Common myeloid progenitor, CD34-positive (primary cell): Measurements from ENCODE around the gene TBXA2R.

ENCODE experiments used
- CTCF ChIA-PET: fragments of 350-600 bp; sonication (Branson Sonifier 250); formaldehyde crosslinking; loops from one replicate; lab custom pipeline; 2021; ENCODE audit warnings: antibody characterized with exemption; lab: Charles Lee
- POLR2A ChIA-PET: fragments of 350-600 bp; sonication (Branson Sonifier 250); formaldehyde crosslinking; loops from one replicate; lab custom pipeline; 2021; ENCODE audit warnings: antibody characterized with exemption; lab: Charles Lee
- DNase-seq, 3 donors: peaks; one replicate each; pipeline versions ENCODE4 v3.0.0 to v3.0.0-alpha.2; 2013
- H3K27ac ChIP-seq, 2 experiments: 1 replicate in 1 of 2; 2 replicates in 1 of 2; pipeline ENCODE4 v1.7.0; 2013; ENCODE audit warnings: inconsistent platforms in 2 of 2, low read length in 2 of 2, mild to moderate bottlenecking in 2 of 2, low read depth in 1 of 2, moderate library complexity in 1 of 2; ENCODE audit not compliant: severe bottlenecking in 2 of 2, insufficient read depth in 1 of 2, poor library complexity in 1 of 2
- H3K27me3 ChIP-seq, 5 experiments: replicated peaks in 2 of 5; 1 replicate in 3 of 5; 2 replicates in 2 of 5; pipeline versions ENCODE4 v1.6.1 to v1.7.0; 2013; ENCODE audit warnings: low read length in 4 of 5, mild to moderate bottlenecking in 2 of 5, moderate library complexity in 2 of 5, inconsistent platforms in 1 of 5; ENCODE audit not compliant: insufficient read depth in 5 of 5, control insufficient read depth in 4 of 5
- H3K36me3 ChIP-seq, 4 experiments: 1 replicate in 2 of 4; 2 replicates in 2 of 4; pipeline versions ENCODE4 v1.6.1 to v1.7.0; 2013; ENCODE audit warnings: low read length in 3 of 4, control low read depth in 1 of 4, mild to moderate bottlenecking in 1 of 4; ENCODE audit not compliant: control insufficient read depth in 4 of 4, insufficient read depth in 4 of 4
- H3K4me1 ChIP-seq, 4 experiments: 1 replicate in 3 of 4; 2 replicates in 1 of 4; pipeline versions ENCODE4 v1.6.1 to v1.7.1; 2013; ENCODE audit warnings: low read length in 3 of 4, mild to moderate bottlenecking in 3 of 4, control low read depth in 1 of 4, inconsistent platforms in 1 of 4, moderate library complexity in 1 of 4; ENCODE audit not compliant: control insufficient read depth in 4 of 4, insufficient read depth in 4 of 4; ENCODE audit errors: control extremely low read depth in 1 of 4
- H3K4me3 ChIP-seq, 7 experiments: 1 replicate in 4 of 7; 2 replicates in 3 of 7; pipeline versions ENCODE4 v1.5.1 to v1.7.0; 2013; ENCODE audit warnings: mild to moderate bottlenecking in 7 of 7, low read length in 6 of 7, moderate library complexity in 6 of 7, inconsistent platforms in 2 of 7, low read depth in 2 of 7, control low read depth in 1 of 7; ENCODE audit not compliant: insufficient read depth in 4 of 7, control insufficient read depth in 1 of 7; ENCODE audit errors: extremely low read depth in 1 of 7
- H3K9me3 ChIP-seq, 5 experiments: 1 replicate in 4 of 5; 2 replicates in 1 of 5; pipeline versions ENCODE4 v1.6.1 to v1.7.1; 2013; ENCODE audit warnings: low read length in 4 of 5, mild to moderate bottlenecking in 2 of 5, inconsistent platforms in 1 of 5, low read depth in 1 of 5, moderate library complexity in 1 of 5; ENCODE audit not compliant: control insufficient read depth in 4 of 5, insufficient read depth in 2 of 5; ENCODE audit errors: control extremely low read depth in 1 of 5
- WGBS: methylation state at CpG from one replicate; pipeline ENCODE4 v1.1.5; 2013; ENCODE audit not compliant: insufficient coverage; 5-methylcytosine and 5-hydroxymethylcytosine counted together

TBXA2R gene

DNA sequence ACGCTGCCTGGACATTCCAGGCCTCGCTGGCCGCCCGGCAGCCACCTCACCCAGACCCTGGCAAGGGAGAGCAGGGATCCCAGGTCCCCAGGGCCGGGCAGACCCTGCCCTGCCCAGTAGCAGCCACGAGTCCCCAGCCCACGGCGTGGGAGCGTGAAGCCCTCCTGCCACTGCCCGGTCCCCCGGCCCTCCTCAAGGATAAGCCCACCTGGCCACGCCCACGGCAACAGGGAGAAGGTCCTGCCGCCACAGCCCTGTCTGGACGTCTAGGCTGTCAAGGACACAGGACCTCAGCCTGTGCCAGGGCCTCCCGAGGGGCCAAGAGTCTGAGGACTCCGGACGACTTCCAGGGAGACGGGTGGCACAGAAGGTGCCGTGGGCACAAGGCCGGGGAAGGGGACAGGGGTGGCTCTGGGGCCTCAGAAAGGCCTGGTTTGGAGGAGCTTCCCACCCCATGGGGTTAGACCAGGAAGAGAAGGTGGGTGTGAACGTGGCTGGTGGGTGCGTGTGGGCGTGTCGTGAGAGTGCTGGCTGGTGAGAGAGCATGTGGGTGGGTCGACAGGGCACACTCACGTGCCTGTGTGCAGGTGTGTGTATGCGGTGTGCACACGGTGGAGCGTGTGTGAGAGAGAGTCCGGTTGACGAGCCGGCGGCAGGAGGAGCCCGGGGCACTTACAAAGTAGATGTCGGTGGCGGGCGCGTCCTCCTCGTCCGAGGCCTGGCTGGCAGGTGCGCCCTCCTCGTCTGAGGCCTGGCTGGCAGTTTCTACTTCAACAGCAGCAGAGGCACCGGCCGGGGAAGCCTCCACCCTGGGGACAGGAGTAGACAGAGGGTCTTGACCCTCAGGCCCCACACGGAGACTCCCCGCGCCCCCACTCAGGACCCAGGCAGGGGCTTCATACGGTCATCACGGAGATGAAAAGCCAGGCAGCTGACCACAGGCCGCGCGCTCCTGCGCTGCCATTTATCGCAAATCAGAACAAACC is 31.8 kb upstream of the TBXA2R start:
- H3K4me3 ChIP-seq: no peak overlapping the region
- WGBS: 96% methylated on average over 50 of the region's 55 CpGs
- CTCF ChIA-PET: no interaction called here
- peaks cover 0 to 46% (median 20%) of the 10 kb centered on the region in 4 experiments for H3K36me3 ChIP-seq
- no peaks in the 10 kb centered on the region for H3K4me1 ChIP-seq
- H3K27ac ChIP-seq: no peak overlapping the region
- H3K9me3 ChIP-seq: no peaks in the 10 kb centered on the region
- POLR2A ChIA-PET: no interaction called here
- H3K27me3 ChIP-seq: no peaks in the 10 kb centered on the region
- no peak for DNase-seq

DNA sequence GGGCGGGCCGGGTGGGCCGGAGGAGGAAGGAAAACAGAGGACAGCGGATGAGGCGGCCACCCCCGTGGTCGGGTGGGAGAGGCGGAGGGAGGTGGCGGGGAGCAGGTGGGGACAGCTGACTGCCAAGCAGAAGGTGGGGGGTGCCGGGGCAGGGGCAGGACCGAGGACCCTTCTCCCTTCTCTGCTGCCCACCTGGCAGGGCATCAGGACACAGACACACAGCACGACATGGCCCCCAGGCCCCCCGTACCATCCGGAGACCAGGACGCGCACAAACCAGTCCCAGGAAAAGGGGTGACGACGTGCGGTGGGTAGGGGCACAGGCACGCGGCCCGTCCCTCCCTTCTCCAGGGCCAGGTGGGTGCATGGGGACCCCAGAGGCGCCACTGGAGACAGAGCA is 30.9 kb upstream of the TBXA2R start:
- no peak overlapping the region for H3K4me3 ChIP-seq
- DNase-seq: no peak
- peaks cover 0 to 42% (median 20%) of the 10 kb centered on the region in 4 experiments for H3K36me3 ChIP-seq
- 96% methylated on average over 16 of the region's 23 CpGs for WGBS
- no peak overlapping the region for H3K27ac ChIP-seq
- no peaks in the 10 kb centered on the region for H3K9me3 ChIP-seq
- POLR2A ChIA-PET: no interaction called here
- no peaks in the 10 kb centered on the region for H3K27me3 ChIP-seq
- CTCF ChIA-PET: no interaction called here
- no peaks in the 10 kb centered on the region for H3K4me1 ChIP-seq

DNA sequence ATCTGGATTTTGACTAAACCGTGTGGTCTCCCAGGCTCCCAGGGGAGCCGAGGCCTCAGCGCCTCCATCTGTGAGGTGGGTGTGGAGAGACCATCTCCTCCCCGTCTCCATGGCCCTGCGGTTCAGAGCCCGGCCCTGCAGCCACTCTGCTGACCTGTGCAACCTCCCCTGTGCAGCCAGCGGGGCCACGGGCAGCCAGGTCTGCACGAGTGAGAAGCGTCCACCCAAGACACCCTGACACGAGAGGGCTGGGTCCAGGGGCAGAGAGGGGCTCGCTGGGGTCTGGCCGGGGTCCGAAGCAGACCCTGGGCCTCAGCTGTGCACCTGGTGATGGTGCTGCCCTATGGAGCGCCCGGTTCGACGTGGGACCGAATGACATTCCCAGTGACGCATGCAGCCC is 30.3 kb upstream of the TBXA2R start:
- WGBS: 97% methylated on average over 14 of the region's 20 CpGs

DNA sequence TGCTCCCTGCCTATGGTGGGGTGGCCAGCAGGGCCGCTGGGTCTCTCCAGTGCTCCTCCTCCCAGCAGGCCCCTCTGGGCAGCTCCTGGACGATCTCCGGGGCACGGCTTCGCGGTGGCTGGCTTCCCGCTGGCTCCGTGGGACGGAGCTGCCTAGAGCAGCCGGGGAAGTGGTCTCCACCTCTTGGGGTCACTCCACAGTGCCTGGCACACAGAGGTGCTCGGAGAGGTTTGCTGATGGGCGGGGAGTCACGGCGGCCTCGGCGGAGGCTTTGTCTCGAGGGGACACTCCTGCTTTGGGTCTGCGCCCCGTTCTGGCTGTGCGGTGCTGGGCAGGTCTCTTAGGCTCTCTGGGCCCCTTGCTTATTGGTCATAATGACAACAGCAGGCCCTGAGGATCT is 29.8 kb upstream of the TBXA2R start:
- POLR2A ChIA-PET: interaction anchor here (0.7 kb wide), 1 partner anchor 46 kb away, joined by 3 read pairs; no protein-coding TSS in a partner anchor
- peaks cover 0 to 48% (median 23%) of the 10 kb centered on the region in 4 experiments for H3K36me3 ChIP-seq

More for the DNA sequence above, 30.3 kb upstream of the TBXA2R start:
- no peak overlapping the region for H3K27ac ChIP-seq
- CTCF ChIA-PET: no interaction called here
- H3K4me3 ChIP-seq: no peak overlapping the region
- no peaks in the 10 kb centered on the region for H3K9me3 ChIP-seq
- POLR2A ChIA-PET: interaction anchor here (0.7 kb wide), 1 partner anchor 46 kb away, joined by 3 read pairs; no protein-coding TSS in a partner anchor
- H3K36me3 ChIP-seq: peaks cover 0 to 48% (median 23%) of the 10 kb centered on the region in 4 experiments
- no peak for DNase-seq
- H3K4me1 ChIP-seq: no peaks in the 10 kb centered on the region
- no peaks in the 10 kb centered on the region for H3K27me3 ChIP-seq

DNA sequence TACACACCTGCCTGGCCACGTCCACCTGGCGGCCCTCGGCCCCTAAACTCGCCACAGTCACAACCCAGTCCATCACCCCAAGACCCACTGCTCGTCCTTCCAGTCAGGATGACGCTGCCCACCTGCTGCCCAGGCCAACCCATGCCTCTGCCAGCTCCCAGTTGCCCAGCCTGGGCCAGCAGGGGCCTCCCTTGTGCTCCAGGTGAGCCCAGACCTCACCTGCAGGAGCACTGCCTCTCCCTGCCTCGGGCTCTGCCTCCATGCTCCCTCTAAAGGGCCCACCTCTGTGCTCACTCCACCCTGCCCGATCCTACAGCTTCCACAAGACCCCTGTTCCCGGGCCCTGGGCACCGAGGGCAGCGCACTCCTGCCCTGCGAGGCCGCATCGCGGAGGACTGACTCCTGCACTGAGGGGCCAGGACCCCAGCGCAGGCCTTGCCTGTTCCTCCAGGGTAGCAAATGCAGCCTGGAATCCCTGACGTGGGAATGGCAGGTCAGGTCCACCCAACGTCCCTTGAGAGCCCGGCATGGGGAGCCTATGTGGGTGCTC is 27.9 kb upstream of the TBXA2R start:
- ChIA-PET POLR2A (no interaction called here), CTCF (no interaction called here)
- H3K36me3 ChIP-seq: peaks cover 0 to 45% (median 21%) of the 10 kb centered on the region in 4 experiments
- DNase-seq: no peak
- no peak overlapping the region for H3K4me3 ChIP-seq
- no peaks in the 10 kb centered on the region for H3K4me1 ChIP-seq
- H3K27ac ChIP-seq: no peak overlapping the region
- H3K9me3 ChIP-seq: no peaks in the 10 kb centered on the region
- H3K27me3 ChIP-seq: no peaks in the 10 kb centered on the region
- 98% methylated on average over 19 of the region's 19 CpGs for WGBS

More for the DNA sequence above, 29.8 kb upstream of the TBXA2R start:
- H3K4me3 ChIP-seq: no peak overlapping the region
- H3K27ac ChIP-seq: no peak overlapping the region
- H3K9me3 ChIP-seq: no peaks in the 10 kb centered on the region
- DNase-seq: no peak
- H3K4me1 ChIP-seq: no peaks in the 10 kb centered on the region
- CTCF ChIA-PET: no interaction called here
- 96% methylated on average over 20 of the region's 20 CpGs for WGBS
- no peaks in the 10 kb centered on the region for H3K27me3 ChIP-seq

DNA sequence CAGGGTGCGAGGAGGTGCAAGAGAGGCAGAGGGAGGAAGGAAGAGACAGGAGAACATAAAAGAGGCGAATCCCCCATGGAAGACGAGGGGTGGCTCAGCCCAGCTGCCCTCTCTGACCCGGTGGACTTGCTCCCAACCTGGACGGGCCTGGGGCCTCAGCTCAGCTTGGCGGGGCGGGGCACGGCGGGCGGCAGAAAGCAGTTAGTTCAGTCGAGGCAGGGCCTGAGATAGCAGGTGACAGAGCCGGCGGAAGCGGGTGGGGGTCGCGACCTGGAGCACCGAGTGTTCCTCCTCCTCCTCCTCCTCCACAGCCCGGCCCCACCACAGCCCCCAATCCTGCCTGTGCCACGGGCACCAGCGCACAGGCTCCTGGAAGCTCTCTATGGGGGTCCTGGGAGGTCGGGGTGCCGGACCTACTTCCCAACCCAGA is 26.9 kb upstream of the TBXA2R start:
- CTCF ChIA-PET: interaction anchor here (0.8 kb wide), 1 partner anchor 57 kb away, joined by 3 read pairs; no protein-coding TSS in a partner anchor

More for the DNA sequence above, 26.9 kb upstream of the TBXA2R start:
- H3K36me3 ChIP-seq: peaks cover 0 to 37% (median 20%) of the 10 kb centered on the region in 4 experiments
- 91% methylated on average over 12 of the region's 22 CpGs for WGBS
- no peaks in the 10 kb centered on the region for H3K9me3 ChIP-seq
- DNase-seq: no peak
- H3K4me3 ChIP-seq: no peak overlapping the region
- POLR2A ChIA-PET: no interaction called here
- no peaks in the 10 kb centered on the region for H3K27me3 ChIP-seq
- no peaks in the 10 kb centered on the region for H3K4me1 ChIP-seq
- no peak overlapping the region for H3K27ac ChIP-seq
